K562 (cell line): ENCODE measurements around the gene RASD1. TPM values are rescaled to one million over a fixed set of nuclear protein-coding genes. Genes with fewer than 3 reads are reported as not detected.

Experiments
- ATAC-seq: fragments of 200-7000 bp; cut with Tn5 transposase; 3 replicates; pipeline ENCODE4 v1.9.1; 2020; ENCODE audit warnings: moderate library complexity
- BruUV-seq: library from RNA; stranded (reverse); fragments of 400-500 nt; replicated peaks from 2 replicates; lab custom pipeline; 2021; lab: Mats Ljungman, UMichigan
- CTCF ChIA-PET: fragments of 300-600 bp; formaldehyde crosslinking; extraction: SDS; loops from one replicate; lab custom pipeline; 2021; ENCODE audit warnings: low intra/inter-chr PET ratio; lab: Yijun Ruan, JAX
- POLR2A ChIA-PET: fragments of 300-600, 350-650 bp; sonication (Branson Sonifier 250); formaldehyde crosslinking; extraction: SDS; loops from one replicate; lab custom pipeline; 2021; ENCODE audit warnings: antibody characterized with exemption, inconsistent platforms; lab: Yijun Ruan, JAX
- DNase-seq, 4 experiments: peaks; one replicate each; pipeline versions ENCODE4 v3.0.0 to v3.0.0-alpha.2; 2011 to 2018; ENCODE audit warnings: low spot score in 3 of 4, mixed read lengths in 3 of 4; ENCODE audit errors: extremely low read depth in 1 of 4
- FAIRE-seq: peaks from 2 replicates; lab custom pipeline; 2011; peaks lifted over from hg19 to GRCh38; lab: Jason Lieb, UNC
- H2AFZ ChIP-seq: 2 replicates; pipeline ENCODE4 v1.6.0; 2011; ENCODE audit warnings: low read depth, low read length, control low read depth, inconsistent platforms
- H3K27ac ChIP-seq: fragments of 200-600 bp; 3 replicates; pipeline ENCODE4 v1.8.0; 2011; ENCODE audit warnings: low read depth, mild to moderate bottlenecking, control low read depth, inconsistent platforms, low read length, moderate library complexity, mixed read lengths; ENCODE audit errors: extremely low read depth
- H3K27me3 ChIP-seq, 2 experiments: fragments of 300-600 bp in 1 of 2; 2 replicates in 1 of 2; 3 replicates in 1 of 2; pipeline versions ENCODE4 v1.6.0 to v1.8.0; 2011; ENCODE audit warnings: inconsistent platforms in 2 of 2, low read length in 2 of 2, mild to moderate bottlenecking in 1 of 2, mixed read lengths in 1 of 2, moderate library complexity in 1 of 2; ENCODE audit not compliant: control insufficient read depth in 2 of 2, insufficient read depth in 2 of 2
- H3K36me3 ChIP-seq: fragments of 300-600 bp; 3 replicates; pipeline ENCODE4 v1.8.0; 2011; ENCODE audit warnings: mild to moderate bottlenecking, low read length, inconsistent platforms; ENCODE audit not compliant: control insufficient read depth, insufficient read depth
- H3K4me1 ChIP-seq, 2 experiments: fragments of 200-600 bp in 1 of 2; replicated peaks in 1 of 2; 2 replicates in 1 of 2; 3 replicates in 1 of 2; pipeline versions ENCODE4 v1.5.1 to v1.8.0; 2011; ENCODE audit warnings: inconsistent platforms in 2 of 2, low read length in 2 of 2, mild to moderate bottlenecking in 1 of 2, mixed read lengths in 1 of 2, moderate library complexity in 1 of 2; ENCODE audit not compliant: control insufficient read depth in 2 of 2, insufficient read depth in 2 of 2
- H3K4me2 ChIP-seq: 2 replicates; pipeline ENCODE4 v1.6.1; 2011; ENCODE audit warnings: low read length, control low read depth, inconsistent platforms, mixed read lengths; ENCODE audit not compliant: insufficient read depth
- H3K4me3 ChIP-seq: fragments of 200-600 bp; sonication (generic), shearing (Covaris generic); 2 replicates; pipeline ENCODE4 v1.5.1; 2016; ENCODE audit warnings: control low read depth, inconsistent platforms
- H3K79me2 ChIP-seq: fragments of 200-600 bp; 3 replicates; pipeline ENCODE4 v1.8.0; 2011; ENCODE audit warnings: low read length, inconsistent platforms; ENCODE audit not compliant: control insufficient read depth, insufficient read depth
- H3K9ac ChIP-seq, 2 experiments: 2 replicates each; pipeline versions ENCODE4 v1.6.0 to v1.6.1; 2011; ENCODE audit warnings: low read depth in 2 of 2, low read length in 2 of 2, control low read depth in 1 of 2, inconsistent platforms in 1 of 2, mild to moderate bottlenecking in 1 of 2, mixed read lengths in 1 of 2; ENCODE audit not compliant: insufficient read depth in 1 of 2
- H3K9me1 ChIP-seq: one replicate; pipeline ENCODE4 v1.6.0; 2011; ENCODE audit warnings: inconsistent platforms, mild to moderate bottlenecking, low read length, moderate library complexity; ENCODE audit not compliant: control insufficient read depth, insufficient read depth
- H3K9me3 ChIP-seq: replicated peaks from 2 replicates; pipeline ENCODE4 v1.5.1; 2011; ENCODE audit warnings: low read depth, low read length, inconsistent platforms; ENCODE audit not compliant: control insufficient read depth, insufficient read depth
- H4K20me1 ChIP-seq: replicated peaks from 2 replicates; pipeline ENCODE4 v1.6.1; 2011; ENCODE audit warnings: low read length, inconsistent platforms, mixed read lengths; ENCODE audit not compliant: control insufficient read depth, insufficient read depth
- ELF1 ChIP-seq: fragments of 200-800 bp; sonication (Bioruptor generic); IDR thresholded peaks from 2 replicates; pipeline ENCODE4 v1.6.1; 2016; ENCODE audit warnings: missing genetic modification characterization, missing compliant biosample characterization
- KAT7 ChIP-seq: sonication (generic); formaldehyde crosslinking; IDR thresholded peaks from 2 replicates; pipeline ENCODE4 v1.8.0; 2022; ENCODE audit warnings: missing genetic modification reagents, mild to moderate bottlenecking, borderline replicate concordance
- RAD21 ChIP-seq, 2 experiments: fragments of 250-450 bp in 1 of 2; fragments of 450-650 bp in 1 of 2; sonication (Bioruptor Pico) in 1 of 2; formaldehyde crosslinking in 1 of 2; IDR thresholded peaks in 1 of 2; conservative IDR thresholded peaks in 1 of 2; 2 replicates each; pipeline versions ENCODE4 v1.4.0 to v1.8.0; 2020 to 2022; ENCODE audit warnings: mild to moderate bottlenecking in 2 of 2, moderate library complexity in 1 of 2
- RFX1 ChIP-seq: fragments of 450-650 bp; IDR thresholded peaks from 2 replicates; pipeline ENCODE4 v1.6.1; 2016; ENCODE audit warnings: mild to moderate bottlenecking, moderate library complexity
- RHOXF2B ChIP-seq: fragments of 250-450 bp; sonication (Bioruptor Pico); conservative IDR thresholded peaks from 2 replicates; pipeline ENCODE4 v1.5.1; 2021
- SRSF7 ChIP-seq: fragments of 200-400 bp; formaldehyde crosslinking; optimal IDR thresholded peaks from 2 replicates; pipeline ENCODE3; 2017; ENCODE audit warnings: mild to moderate bottlenecking, low read depth, low read length
- TFE3 ChIP-seq: fragments of 450-650 bp; formaldehyde crosslinking; IDR thresholded peaks from 2 replicates; pipeline ENCODE4 v1.4.0; 2020; ENCODE audit warnings: mild to moderate bottlenecking, mixed read lengths
- XRCC5 ChIP-seq: fragments of 200-400 bp; formaldehyde crosslinking; IDR thresholded peaks from 2 replicates; pipeline ENCODE4 v1.6.1; 2017; ENCODE audit warnings: low read depth, mild to moderate bottlenecking, low read length
- ZNF212 ChIP-seq: fragments of 450-650 bp; formaldehyde crosslinking; IDR thresholded peaks from 2 replicates; pipeline ENCODE4 v1.4.0; 2020; ENCODE audit warnings: mild to moderate bottlenecking
- ZNF699 ChIP-seq: fragments of 250-450 bp; sonication (Bioruptor Pico); IDR thresholded peaks from 2 replicates; pipeline ENCODE4 v1.8.0; 2021; ENCODE audit warnings: mild to moderate bottlenecking, moderate library complexity; ENCODE audit not compliant: insufficient replicate concordance
- WGBS: fragments of 100-300 bp; shearing (Covaris generic); methylation state at CpG from one replicate; pipeline ENCODE4 v1.1.6; 2016; ENCODE audit warnings: low coverage, mixed read lengths; ENCODE audit not compliant: insufficient coverage; ENCODE audit errors: missing lambda C conversion rate; 5-methylcytosine and 5-hydroxymethylcytosine counted together
- in situ Hi-C: fragments of 300-500 bp; cut with MboI; formaldehyde crosslinking; loops from 4 replicates; pipeline ENCODE4 v1.15.0; 2018; ENCODE audit warnings: inconsistent platforms, mixed read lengths
- intact Hi-C: fragments of 100-400 bp; cut with micrococcal nuclease; formaldehyde crosslinking; loops from 2 replicates; pipeline ENCODE4 v1.14.2; 2022
- polyA plus RNA-seq, 8 experiments: library from polyadenylated mRNA; depleted of rRNA in 4 of 8; stranded (reverse) in 5 of 8; unstranded in 3 of 8; fragments of >200 nt; fragmentation: Nextera tagmentation in 2 of 8; fragmentation: Illumina TruSeq in 1 of 8; extraction: Ambion mirVana in 2 of 8; extraction: Trizol in 1 of 8; gene quantifications; 2 replicates each; pipeline versions ENCODE4 v1.2.1 to v1.2.3, GENCODE V29; 2011 to 2014; ENCODE audit warnings: inconsistent platforms in 1 of 8, missing spikeins in 1 of 8
- total RNA-seq, 7 experiments: library from RNA; depleted of rRNA in 6 of 7; stranded (reverse); fragments of >200 nt in 6 of 7; fragmentation: Illumina TruSeq in 2 of 7; extraction: Trizol in 2 of 7; gene quantifications; 2 replicates each; pipeline versions ENCODE4 v1.2.1 to v1.2.3, GENCODE V29; 2011 to 2021; ENCODE audit warnings: low replicate concordance in 1 of 7
- TF ChIP-seq, protein P1 (sequence below), 3 experiments: IDR thresholded peaks in 2 of 3; conservative IDR thresholded peaks in 1 of 3; 2 replicates each; pipeline ENCODE4 v1.5.1; 2011 to 2012; ENCODE audit warnings: low read length in 3 of 3, mild to moderate bottlenecking in 3 of 3, control low read depth in 2 of 3, improper control_type of control experiment in 1 of 3, inconsistent platforms in 1 of 3, low read depth in 1 of 3, mixed read lengths in 1 of 3, moderate library complexity in 1 of 3; ENCODE audit not compliant: insufficient read depth in 2 of 3

The RASD1 gene
- total and polyA plus RNA-seq, 9 of the 15 experiments (the other 6 are each of a cell fraction or from before 2014, with no cell fraction given), result 0.11 TPM; not detected in 8

- TF ChIP-seq XRCC5, result no peak
- no peak for TF ChIP-seq ZNF212
Observed at GRCh38 chr17:17502741-17503565, 6.8 kb upstream of the RASD1 start (continued).

DNA sequence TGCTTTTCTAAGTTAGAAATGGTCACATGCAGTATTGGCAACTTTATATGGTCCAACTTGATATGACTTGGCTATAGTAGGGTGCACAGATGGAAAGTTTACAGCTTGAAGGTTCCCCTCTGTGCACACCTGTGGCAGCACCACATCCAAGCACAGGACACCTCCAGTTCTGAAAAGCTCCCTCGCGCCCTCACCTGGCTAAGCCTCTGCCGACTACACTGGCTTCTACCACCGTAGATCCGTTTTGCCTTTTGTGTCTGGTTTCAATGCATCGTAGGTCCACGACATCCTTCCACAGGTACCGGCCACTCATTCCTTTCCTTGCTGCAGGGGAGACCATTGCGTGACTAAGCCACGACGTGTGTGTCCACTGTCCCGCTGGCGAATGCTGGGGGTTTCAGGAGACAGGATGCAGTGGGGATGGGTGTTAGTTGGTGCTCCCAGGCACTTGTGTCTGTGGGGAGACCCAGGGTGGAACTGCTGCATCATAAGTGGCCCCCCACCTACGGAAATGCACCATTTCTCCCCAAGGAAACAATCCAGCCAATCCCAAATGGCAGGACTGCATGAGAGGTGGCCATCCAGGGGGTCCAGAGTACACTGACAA lies 4.9 kb upstream of the RASD1 start:
- ChIA-PET CTCF (interaction anchor here (1.5 kb wide), 1 partner anchor 145 kb away, joined by 5 read pairs; no protein-coding TSS in a partner anchor), POLR2A (interaction anchor here (0.9 kb wide), 1 partner anchor 10 kb away, joined by 3 read pairs; no protein-coding TSS in a partner anchor)
- H3K4me1 ChIP-seq, result peaks cover 0 to 15% of the 10 kb centered on the region in 2 experiments; a peak in 3 of 5 replicates
- no peak overlapping the region for H3K27ac ChIP-seq
- no peaks in the 10 kb centered on the region for H3K36me3 ChIP-seq
- no peak overlapping the region for H2AFZ ChIP-seq
- no peaks in the 10 kb centered on the region for H4K20me1 ChIP-seq
- H3K9me3 ChIP-seq, result no peaks in the 10 kb centered on the region
- no peak for ATAC-seq
- no peaks in the 10 kb centered on the region for H3K79me2 ChIP-seq
- WGBS, result 6% methylated on average over 14 of the region's 14 CpGs
- in situ Hi-C loops, result loop anchor here (5.0 to 10.0 kb wide), 3 partner anchors 61 to 144 kb away; no protein-coding TSS in a partner anchor
- no peak for TF ChIP-seq ELF1
- peak in 1 of 2 experiments; percentile 21; a peak in 2 of 4 replicates for TF ChIP-seq RAD21 (CRISPR knock-in tag; conservative IDR thresholded peaks at IDR 0.05 in 1 of 2, IDR thresholded peaks at IDR 0.05 in 1 of 2)
- TF ChIP-seq, protein P1, sequence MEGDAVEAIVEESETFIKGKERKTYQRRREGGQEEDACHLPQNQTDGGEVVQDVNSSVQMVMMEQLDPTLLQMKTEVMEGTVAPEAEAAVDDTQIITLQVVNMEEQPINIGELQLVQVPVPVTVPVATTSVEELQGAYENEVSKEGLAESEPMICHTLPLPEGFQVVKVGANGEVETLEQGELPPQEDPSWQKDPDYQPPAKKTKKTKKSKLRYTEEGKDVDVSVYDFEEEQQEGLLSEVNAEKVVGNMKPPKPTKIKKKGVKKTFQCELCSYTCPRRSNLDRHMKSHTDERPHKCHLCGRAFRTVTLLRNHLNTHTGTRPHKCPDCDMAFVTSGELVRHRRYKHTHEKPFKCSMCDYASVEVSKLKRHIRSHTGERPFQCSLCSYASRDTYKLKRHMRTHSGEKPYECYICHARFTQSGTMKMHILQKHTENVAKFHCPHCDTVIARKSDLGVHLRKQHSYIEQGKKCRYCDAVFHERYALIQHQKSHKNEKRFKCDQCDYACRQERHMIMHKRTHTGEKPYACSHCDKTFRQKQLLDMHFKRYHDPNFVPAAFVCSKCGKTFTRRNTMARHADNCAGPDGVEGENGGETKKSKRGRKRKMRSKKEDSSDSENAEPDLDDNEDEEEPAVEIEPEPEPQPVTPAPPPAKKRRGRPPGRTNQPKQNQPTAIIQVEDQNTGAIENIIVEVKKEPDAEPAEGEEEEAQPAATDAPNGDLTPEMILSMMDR (IDR thresholded peaks at IDR 0.05 in 2 of 3, conservative IDR thresholded peaks at IDR 0.05 in 1 of 3; ENCODE audit: insufficient read depth in 2 of 3, low read depth in 1 of 3, low read length in 3 of 3), result peak in 2 of 3 experiments; percentile 19 to 30; a peak in 1 of 6 replicates
- no peak for TF ChIP-seq ZNF699 (CRISPR knock-in tag)
- no peak for TF ChIP-seq RFX1
- TF ChIP-seq RHOXF2B (CRISPR knock-in tag), result no peak
- no peak for TF ChIP-seq TFE3 (CRISPR knock-in tag)
- TF ChIP-seq KAT7 (CRISPR knock-in tag), result no peak
- no peak for TF ChIP-seq SRSF7
- TF ChIP-seq, all 486 proteins: peak for 2
- H3K27me3 ChIP-seq, result peaks cover 3 to 33% of the 10 kb centered on the region in 2 experiments; a peak in 2 of 5 replicates
- no peak overlapping the region for H3K9ac ChIP-seq
- FAIRE-seq (no peak), DNase-seq (no peak)
- intact Hi-C loops, result no loop called here
- BruUV-seq, result no TSS peak
- H3K9me1 ChIP-seq, result no peaks in the 10 kb centered on the region
- H3K4me3 ChIP-seq, result no peak overlapping the region
- no peak overlapping the region for H3K4me2 ChIP-seq
